Small intestine (tissue), 7 donors: Measurements from ENCODE around the gene TMEM9. TPM values are rescaled to one million over a fixed set of nuclear protein-coding genes. Genes with fewer than 3 reads are reported as not detected.
A peak's percentile ranks its signal among the peaks of the same experiment; 100 is the strongest.

Source experiments
- DNase-seq, 2 donors: peaks; one replicate each; pipeline versions ENCODE4 v3.0.0 to v3.0.0-alpha.2; 2013
- FAIRE-seq: peaks from 2 replicates; lab custom pipeline; 2012; peaks lifted over from hg19 to GRCh38; lab: Jason Lieb, UNC
- H3K27ac ChIP-seq, 3 donors: one replicate each; pipeline ENCODE4 v1.5.1; 2013; ENCODE audit warnings: low read length in 2 of 3, mild to moderate bottlenecking in 2 of 3, control low read depth in 1 of 3, inconsistent platforms in 1 of 3, low read depth in 1 of 3, moderate library complexity in 1 of 3
- H3K27me3 ChIP-seq, 3 donors: one replicate each; pipeline ENCODE4 v1.6.1; 2013; ENCODE audit warnings: low read length in 3 of 3, inconsistent platforms in 1 of 3; ENCODE audit not compliant: control insufficient read depth in 3 of 3, insufficient read depth in 3 of 3
- H3K36me3 ChIP-seq, 3 donors: one replicate each; pipeline ENCODE4 v1.6.1; 2013; ENCODE audit warnings: low read length in 3 of 3, inconsistent platforms in 1 of 3, low read depth in 1 of 3, mild to moderate bottlenecking in 1 of 3, moderate library complexity in 1 of 3; ENCODE audit not compliant: control insufficient read depth in 3 of 3, insufficient read depth in 2 of 3
- H3K4me1 ChIP-seq, 3 donors: one replicate each; pipeline ENCODE4 v1.6.1; 2013; ENCODE audit warnings: low read length in 2 of 3, inconsistent platforms in 1 of 3, low read depth in 1 of 3, mild to moderate bottlenecking in 1 of 3, moderate library complexity in 1 of 3; ENCODE audit not compliant: control insufficient read depth in 3 of 3, insufficient read depth in 2 of 3
- H3K4me3 ChIP-seq, 3 donors: one replicate each; pipeline ENCODE4 v1.5.1; 2013; ENCODE audit warnings: low read length in 3 of 3, control low read depth in 1 of 3, inconsistent platforms in 1 of 3, low read depth in 1 of 3, mild to moderate bottlenecking in 1 of 3, moderate library complexity in 1 of 3
- H3K9me3 ChIP-seq, 2 donors: one replicate each; pipeline ENCODE4 v1.6.1; 2013; ENCODE audit warnings: low read depth in 1 of 2, low read length in 1 of 2; ENCODE audit not compliant: control insufficient read depth in 2 of 2, insufficient read depth in 1 of 2
- WGBS, 3 donors: extraction: QIAGEN DNeasy Blood & Tissue Kit; methylation state at CpG; one replicate each; pipeline ENCODE4 v1.1.7; 2013; 5-methylcytosine and 5-hydroxymethylcytosine counted together
- polyA plus RNA-seq, 4 donors: library from polyadenylated mRNA; stranded (reverse) in 3 of 4; unstranded in 1 of 4; fragments of 200-250 nt in 3 of 4; fragments of 120-200 nt in 1 of 4; gene quantifications; one replicate each; pipeline versions ENCODE4 v1.2.1 to v1.2.3, GENCODE V29; 2013
- donor health status: healthy with polysubstance abuse.
- donor health status: control.
- donor health status: control.
- donor health status: Bipolar disorder and iron deficiency.
- donor health status: healthy.

Gene TMEM9
- polyA plus RNA-seq, 4 donors, result 6.3 to 58.5 (median 31.5) TPM

DNA sequence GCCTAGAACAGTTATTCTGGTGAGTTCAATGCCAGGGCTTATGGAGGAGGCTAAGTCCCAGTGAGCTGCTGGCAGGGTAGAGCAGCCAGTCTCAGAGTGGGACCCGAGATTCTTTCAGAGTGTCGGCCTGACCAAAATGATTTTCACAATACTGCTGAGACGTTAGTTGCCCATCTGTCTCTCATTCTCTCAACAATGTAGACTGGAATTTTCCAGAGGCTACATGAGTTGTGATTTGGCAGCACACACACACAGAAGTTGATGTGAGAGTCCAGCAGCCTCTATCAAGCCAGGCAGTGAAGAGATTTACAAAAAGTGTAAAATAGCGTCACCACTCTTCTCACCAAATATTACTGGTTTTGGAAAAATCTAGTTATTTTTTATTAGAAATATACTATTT is 63.7 kb downstream of the TMEM9 start:
- Histone ChIP-seq H3K36me3 (no peaks in the 10 kb centered on the region), H3K9me3 (no peaks in the 10 kb centered on the region), H3K27me3 (peaks cover 0 to 2% (median 0%) of the 10 kb centered on the region in 3 donors), H3K4me3 (no peak overlapping the region), H3K4me1 (no peaks in the 10 kb centered on the region), H3K27ac (no peak overlapping the region)
- no peak for FAIRE-seq
- DNase-seq, result no peak
- WGBS, 3 donors, result 77 to 95% (median 85%) methylated on average over 4 of the region's 4 CpGs

- FAIRE-seq, result no peak
- WGBS, 3 donors, result 83 to 90% (median 85%) methylated on average over 5 of the region's 5 CpGs
- no peak overlapping the region for H3K4me3 ChIP-seq
- no peaks in the 10 kb centered on the region for H3K4me1 ChIP-seq
- peaks cover 0 to 2% (median 0%) of the 10 kb centered on the region in 3 donors for H3K27me3 ChIP-seq
- DNase-seq, result no peak
- H3K9me3 ChIP-seq, result no peaks in the 10 kb centered on the region
- no peaks in the 10 kb centered on the region for H3K36me3 ChIP-seq
- H3K27ac ChIP-seq, result no peak overlapping the region
Observed at GRCh38 chr1:201089596-201089995, 64.7 kb downstream of the TMEM9 start.

GRCh38 chr1:201088901-201089525 is 65.3 kb downstream of the TMEM9 start:
- no peak overlapping the region for H3K27ac ChIP-seq
- WGBS, 3 donors, result 87 to 92% (median 90%) methylated on average over 19 of the region's 19 CpGs
- H3K4me1 ChIP-seq, result no peaks in the 10 kb centered on the region
- FAIRE-seq, result no peak
- H3K4me3 ChIP-seq, result no peak overlapping the region
- H3K27me3 ChIP-seq, result peaks cover 0 to 2% (median 2%) of the 10 kb centered on the region in 3 donors
- H3K36me3 ChIP-seq, result no peaks in the 10 kb centered on the region
- DNase-seq, result no peak
- no peaks in the 10 kb centered on the region for H3K9me3 ChIP-seq

- Histone ChIP-seq H3K36me3 (no peaks in the 10 kb centered on the region), H3K27ac (no peak overlapping the region)
Observed at GRCh38 chr1:201088395-201088794, 65.9 kb downstream of the TMEM9 start.

GRCh38 chr1:201085902-201086735 is 68.2 kb downstream of the TMEM9 start:
- WGBS, 3 donors, result 60 to 73% (median 61%) methylated on average over 12 of the region's 12 CpGs
- H3K27me3 ChIP-seq, result peaks cover 0 to 8% (median 2%) of the 10 kb centered on the region in 3 donors
- no peaks in the 10 kb centered on the region for H3K36me3 ChIP-seq
- no peaks in the 10 kb centered on the region for H3K4me1 ChIP-seq
- no peak for FAIRE-seq
- H3K4me3 ChIP-seq, result no peak overlapping the region
- peak; percentile 65 to 73 for DNase-seq
- H3K27ac ChIP-seq, result no peak overlapping the region
- H3K9me3 ChIP-seq, result no peaks in the 10 kb centered on the region

More at GRCh38 chr1:201088395-201088794, 65.9 kb downstream of the TMEM9 start:
- H3K4me3 ChIP-seq, result no peak overlapping the region
- peak in 1 of 2 donors; percentile 14 for DNase-seq
- no peak for FAIRE-seq
- 26 to 58% (median 33%) methylated on average over 4 of the region's 4 CpGs for WGBS, 3 donors
- H3K9me3 ChIP-seq, result no peaks in the 10 kb centered on the region
- H3K4me1 ChIP-seq, result no peaks in the 10 kb centered on the region
- H3K27me3 ChIP-seq, result peaks cover 0 to 2% (median 2%) of the 10 kb centered on the region in 3 donors

Other genes starting within 250 kb of the TMEM9 start
- gene KIF21B, start 130.8 kb downstream of the TMEM9 start, polyA plus RNA-seq, result 10 to 100 TPM in 1 of 4 donors, 1 to 10 TPM in 2, under 1 TPM in 1; 0.89 to 12.9 (median 1.8) TPM
- gene CACNA1S, start 42.0 kb downstream of the TMEM9 start, polyA plus RNA-seq, result under 1 TPM in 2 of 4 donors, not detected in 2; 0.01 to 0.24 TPM
- under 1 TPM in 2 of 4 donors, not detected in 2; 0.15 TPM for gene ASCL5, start 27.3 kb downstream of the TMEM9 start, polyA plus RNA-seq
- gene IGFN1, start 36.4 kb upstream of the TMEM9 start, polyA plus RNA-seq, result under 1 TPM in 3 of 4 donors, not detected in 1; under 0.01 to 0.50 (median 0.01) TPM
- under 1 TPM; 0.24 to 0.69 (median 0.36) TPM for gene PKP1, start 129.0 kb upstream of the TMEM9 start, polyA plus RNA-seq
- gene TNNT2, start 223.2 kb upstream of the TMEM9 start, polyA plus RNA-seq, result 10 to 100 TPM in 2 of 4 donors, 1 to 10 TPM in 1, under 1 TPM in 1; 0.78 to 86.7 (median 12.6) TPM
- gene LAD1, start 244.8 kb upstream of the TMEM9 start, polyA plus RNA-seq, result 100 to 1,000 TPM; 108 to 138 (median 131) TPM